GM21529 (cell line): Measurements from ENCODE around the gene TBC1D3B.
"Not testable (repeated sequence)": the region's sequence is repeated elsewhere in the genome, so short reads cannot be mapped to it uniquely, and the experiment has no call there.

ENCODE experiments used
- ATAC-seq: cut with Tn5 transposase; IDR thresholded peaks from one replicate; pipeline ENCODE4 v1.9.1; 2021; ENCODE audit not compliant: unreplicated experiment

TBC1D3B gene

GRCh38 chr17:36176536-36176935, at the start of gene TBC1D3B:
Gene TBC1D3B, minus strand, starts transcription at chr17:36176636. Its CDS starts 1,586 bp downstream, at chr17:36175050.
- ATAC-seq: not testable (repeated sequence)

- ATAC-seq: not testable (repeated sequence)
These were observed 46.5 kb upstream of the TBC1D3B start for GRCh38 chr17:36222967-36223366.

GRCh38 chr17:36221581-36222100, 45.2 kb upstream of the TBC1D3B start:
- ATAC-seq: not testable (repeated sequence)

- ATAC-seq: not testable (repeated sequence)
These were observed 44.5 kb upstream of the TBC1D3B start for GRCh38 chr17:36220737-36221580.

- not testable (repeated sequence) for ATAC-seq
These were observed 43.1 kb upstream of the TBC1D3B start for GRCh38 chr17:36219556-36219955.

GRCh38 chr17:36215406-36216308, 39.2 kb upstream of the TBC1D3B start:
- ATAC-seq: not testable (repeated sequence)

- ATAC-seq: no peak
These were observed 38.5 kb upstream of the TBC1D3B start for GRCh38 chr17:36214918-36215317.

- ATAC-seq: no peak
These were observed 37.3 kb upstream of the TBC1D3B start for GRCh38 chr17:36213695-36214094.

- no peak for ATAC-seq
These were observed 36.5 kb upstream of the TBC1D3B start for GRCh38 chr17:36212966-36213365.

- ATAC-seq: no peak
These were observed 35.8 kb upstream of the TBC1D3B start for GRCh38 chr17:36212272-36212605.

- not testable (repeated sequence) for ATAC-seq
These were observed 35.2 kb upstream of the TBC1D3B start for GRCh38 chr17:36211484-36212271.

- ATAC-seq: peak; percentile 71
These were observed 34.2 kb upstream of the TBC1D3B start, which contains the start of gene CCL4L2 for GRCh38 chr17:36210439-36211211. Gene CCL4L2, plus strand, starts transcription at chr17:36211063.

- no peak for ATAC-seq
These were observed 33.1 kb upstream of the TBC1D3B start for GRCh38 chr17:36209575-36209974.

GRCh38 chr17:36207383-36207782, 30.9 kb upstream of the TBC1D3B start:
- not testable (repeated sequence) for ATAC-seq

GRCh38 chr17:36206486-36206821, 30.0 kb upstream of the TBC1D3B start:
- ATAC-seq: not testable (repeated sequence)

GRCh38 chr17:36205637-36206485, 29.4 kb upstream of the TBC1D3B start:
- peak; percentile 37 for ATAC-seq

- ATAC-seq: no peak
These were observed 28.5 kb upstream of the TBC1D3B start for GRCh38 chr17:36204724-36205500.

GRCh38 chr17:36203335-36203734, 26.9 kb upstream of the TBC1D3B start:
- no peak for ATAC-seq
